Measurements from ENCODE around the gene RPL23. TPM values are rescaled to one million over a fixed set of nuclear protein-coding genes. Genes with fewer than 3 reads are reported as not detected.

RPL23 gene
- total and polyA plus RNA-seq, 8 donors, result 89.8 to 3,359 (median 1,467) TPM

- no peaks in the 10 kb centered on the region for H3K9me3 ChIP-seq
- H3K36me3 ChIP-seq, result peaks cover 27 to 94% (median 76%) of the 10 kb centered on the region in 4 donors
- no peak for TF ChIP-seq POLR2A (IDR thresholded peaks at IDR 0.05)
- peak in 1 of 3 donors; percentile 10 for TF ChIP-seq POLR2AphosphoS5 (IDR thresholded peaks at IDR 0.05)
- intact Hi-C loops (cut with DNase I; ENCODE audit: low total_unique reads), result no loop called here
- H3K4me3 ChIP-seq, result no peak overlapping the region
- H3K4me1 ChIP-seq, result peaks cover 74 to 99% (median 84%) of the 10 kb centered on the region in 4 donors
- no peak for DNase-seq
- H3K27me3 ChIP-seq, result no peaks in the 10 kb centered on the region
- peak overlapping the region; percentile 1 to 81 (median 76) for H3K27ac ChIP-seq
- 39 to 54% (median 42%) methylated on average over 6 of the region's 6 CpGs for WGBS, 5 donors
Measured at GRCh38 chr17:38897176-38897575, 43.7 kb upstream of the RPL23 start.

GRCh38 chr17:38896346-38896954, 42.9 kb upstream of the RPL23 start:
- intact Hi-C loops (cut with DNase I; ENCODE audit: low total_unique reads), result no loop called here
- Histone ChIP-seq H3K4me1 (peaks cover 69 to 99% (median 85%) of the 10 kb centered on the region in 4 donors), H3K27ac (peak overlapping the region in 4 of 5 donors; percentile 67 to 81 (median 76)), H3K27me3 (no peaks in the 10 kb centered on the region), H3K36me3 (peaks cover 34 to 95% (median 78%) of the 10 kb centered on the region in 4 donors), H3K4me3 (no peak overlapping the region), H3K9me3 (no peaks in the 10 kb centered on the region)
- TF ChIP-seq POLR2A (IDR thresholded peaks at IDR 0.05), result no peak
- no peak for TF ChIP-seq POLR2AphosphoS5 (IDR thresholded peaks at IDR 0.05)
- TF ChIP-seq, protein P1, sequence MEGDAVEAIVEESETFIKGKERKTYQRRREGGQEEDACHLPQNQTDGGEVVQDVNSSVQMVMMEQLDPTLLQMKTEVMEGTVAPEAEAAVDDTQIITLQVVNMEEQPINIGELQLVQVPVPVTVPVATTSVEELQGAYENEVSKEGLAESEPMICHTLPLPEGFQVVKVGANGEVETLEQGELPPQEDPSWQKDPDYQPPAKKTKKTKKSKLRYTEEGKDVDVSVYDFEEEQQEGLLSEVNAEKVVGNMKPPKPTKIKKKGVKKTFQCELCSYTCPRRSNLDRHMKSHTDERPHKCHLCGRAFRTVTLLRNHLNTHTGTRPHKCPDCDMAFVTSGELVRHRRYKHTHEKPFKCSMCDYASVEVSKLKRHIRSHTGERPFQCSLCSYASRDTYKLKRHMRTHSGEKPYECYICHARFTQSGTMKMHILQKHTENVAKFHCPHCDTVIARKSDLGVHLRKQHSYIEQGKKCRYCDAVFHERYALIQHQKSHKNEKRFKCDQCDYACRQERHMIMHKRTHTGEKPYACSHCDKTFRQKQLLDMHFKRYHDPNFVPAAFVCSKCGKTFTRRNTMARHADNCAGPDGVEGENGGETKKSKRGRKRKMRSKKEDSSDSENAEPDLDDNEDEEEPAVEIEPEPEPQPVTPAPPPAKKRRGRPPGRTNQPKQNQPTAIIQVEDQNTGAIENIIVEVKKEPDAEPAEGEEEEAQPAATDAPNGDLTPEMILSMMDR (IDR thresholded peaks at IDR 0.05), result no peak
- no peak for TF ChIP-seq EP300 (IDR thresholded peaks at IDR 0.05)
- WGBS, 5 donors, result 45 to 67% (median 61%) methylated on average over 9 to 13 of the region's 13 CpGs
- DNase-seq, result peak in 1 of 2 donors; percentile 63

DNA sequence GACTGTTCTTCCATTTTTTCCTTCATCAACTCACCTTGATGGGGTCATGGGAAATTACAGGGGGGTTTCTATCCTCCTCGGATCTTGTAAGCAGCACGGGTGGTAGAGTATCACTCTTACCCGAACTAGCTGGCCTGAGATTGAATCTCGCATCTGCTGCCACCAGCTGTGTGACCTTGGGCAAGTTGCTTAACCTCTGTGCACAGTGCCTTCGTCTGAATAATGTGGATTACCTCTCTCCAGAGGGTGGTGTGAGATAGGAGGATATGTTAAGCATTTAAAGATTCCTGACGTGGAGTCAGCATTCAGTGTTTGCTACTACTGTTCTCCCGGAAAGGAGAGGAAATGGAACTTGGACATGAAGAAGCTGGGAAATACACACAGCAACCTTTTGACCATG, 40.8 kb upstream of the RPL23 start:
- H3K36me3 ChIP-seq, result peaks cover 49 to 96% (median 91%) of the 10 kb centered on the region in 4 donors
- TF ChIP-seq EP300 (IDR thresholded peaks at IDR 0.05), result no peak
- no peak for TF ChIP-seq POLR2AphosphoS5 (IDR thresholded peaks at IDR 0.05)
- TF ChIP-seq, protein P1 (IDR thresholded peaks at IDR 0.05), result no peak
- no peak for TF ChIP-seq POLR2A (IDR thresholded peaks at IDR 0.05)
- intact Hi-C loops (cut with DNase I; ENCODE audit: low total_unique reads), result no loop called here
- H3K27ac ChIP-seq, result peak overlapping the region in 4 of 5 donors; percentile 60 to 77 (median 73)
- DNase-seq, result no peak
- no peaks in the 10 kb centered on the region for H3K9me3 ChIP-seq
- peaks cover 65 to 100% (median 82%) of the 10 kb centered on the region in 4 donors for H3K4me1 ChIP-seq
- H3K27me3 ChIP-seq, result no peaks in the 10 kb centered on the region
- no peak overlapping the region for H3K4me3 ChIP-seq
- 43 to 52% (median 50%) methylated on average over 7 of the region's 7 CpGs for WGBS, 5 donors

GRCh38 chr17:38893607-38894006, 40.1 kb upstream of the RPL23 start:
- peaks cover 58 to 100% (median 81%) of the 10 kb centered on the region in 4 donors for H3K4me1 ChIP-seq
- peak in 1 of 2 donors; percentile 28 for DNase-seq
- H3K27me3 ChIP-seq, result no peaks in the 10 kb centered on the region

More at GRCh38 chr17:38893607-38894006, 40.1 kb upstream of the RPL23 start:
- Histone ChIP-seq H3K36me3 (peaks cover 43 to 96% (median 91%) of the 10 kb centered on the region in 4 donors), H3K4me3 (no peak overlapping the region), H3K27ac (peak overlapping the region; percentile 9 to 77 (median 71)), H3K9me3 (no peaks in the 10 kb centered on the region)
- TF ChIP-seq EP300 (IDR thresholded peaks at IDR 0.05) (no peak), POLR2A (IDR thresholded peaks at IDR 0.05) (no peak)
- TF ChIP-seq, protein P1 (IDR thresholded peaks at IDR 0.05), result no peak
- intact Hi-C loops (cut with DNase I; ENCODE audit: low total_unique reads), result no loop called here
- 24 to 54% (median 39%) methylated on average over 6 of the region's 6 CpGs for WGBS, 5 donors
